A673 (cell line): Measurements from ENCODE around the gene PILRB. TPM values are rescaled to one million over a fixed set of nuclear protein-coding genes. Genes with fewer than 3 reads are reported as not detected.
"Not testable (repeated sequence)": the region's sequence is repeated elsewhere in the genome, so short reads cannot be mapped to it uniquely, and the experiment has no call there.

Source experiments
- BruUV-seq: library from RNA; stranded (reverse); fragments of 400-500 nt; replicated peaks from 2 replicates; lab custom pipeline; 2021; lab: Mats Ljungman, UMichigan
- CTCF ChIA-PET: fragments of 300-600 bp; sonication (Branson Sonifier 250); formaldehyde crosslinking; loops from one replicate; lab custom pipeline; 2022; ENCODE audit warnings: antibody characterized with exemption; lab: Charles Lee
- POLR2A ChIA-PET: fragments of 300-600 bp; sonication (Branson Sonifier 250); formaldehyde crosslinking; loops from one replicate; lab custom pipeline; 2022; ENCODE audit warnings: antibody characterized with exemption; ENCODE audit not compliant: low non-redundant PET; lab: Charles Lee
- DNase-seq: peaks from one replicate; pipeline ENCODE4 v3.0.0-alpha.2; 2015; ENCODE audit warnings: low spot score
- H3K27ac ChIP-seq: fragments of 200-600 bp; sonication (generic); 2 replicates; pipeline ENCODE4 v1.5.1; 2016; ENCODE audit warnings: mixed run types, low read depth, mild to moderate bottlenecking, mixed read lengths, antibody characterized with exemption, low read length; ENCODE audit not compliant: poor library complexity, severe bottlenecking
- H3K27me3 ChIP-seq: fragments of 200-600 bp; sonication (generic); replicated peaks from 2 replicates; pipeline ENCODE4 v1.6.1; 2017; ENCODE audit warnings: mixed run types, low read depth, mild to moderate bottlenecking, mixed read lengths, antibody characterized with exemption, low read length; ENCODE audit not compliant: insufficient read depth, poor library complexity
- H3K36me3 ChIP-seq: fragments of 200-600 bp; sonication (generic); 2 replicates; pipeline ENCODE4 v1.6.1; 2016; ENCODE audit warnings: mixed run types, mild to moderate bottlenecking, mixed read lengths, antibody characterized with exemption, low read length; ENCODE audit not compliant: insufficient read depth, poor library complexity, severe bottlenecking
- H3K4me1 ChIP-seq: fragments of 200-600 bp; sonication (generic); 2 replicates; pipeline ENCODE4 v1.6.1; 2017; ENCODE audit warnings: mixed run types, mild to moderate bottlenecking, mixed read lengths, antibody characterized with exemption, low read length; ENCODE audit not compliant: insufficient read depth, poor library complexity, severe bottlenecking
- H3K4me3 ChIP-seq: fragments of 200-600 bp; sonication (generic); 2 replicates; pipeline ENCODE4 v1.5.1; 2016; ENCODE audit warnings: low read depth, mixed run types, mild to moderate bottlenecking, mixed read lengths, low read length; ENCODE audit not compliant: poor library complexity, severe bottlenecking
- H3K9me3 ChIP-seq: fragments of 200-600 bp; sonication (generic); 2 replicates; pipeline ENCODE4 v1.6.1; 2016; ENCODE audit warnings: mixed run types, low read depth, mild to moderate bottlenecking, mixed read lengths, antibody characterized with exemption, low read length; ENCODE audit not compliant: poor library complexity, severe bottlenecking
- EZH2 ChIP-seq: fragments of 200-600 bp; sonication (generic); IDR thresholded peaks from 2 replicates; pipeline ENCODE4 v1.6.1; 2017; ENCODE audit warnings: borderline replicate concordance, low read depth, mild to moderate bottlenecking, mixed read lengths, antibody characterized with exemption, low read length; ENCODE audit not compliant: poor library complexity, severe bottlenecking
- intact Hi-C: fragments of 100-400 bp; cut with micrococcal nuclease; formaldehyde crosslinking; loops from one replicate; pipeline ENCODE4 v1.10.0; 2022; ENCODE audit not compliant: unreplicated experiment
- total RNA-seq: library from RNA; stranded (reverse); gene quantifications from 2 replicates; pipeline ENCODE4 v1.2.3, GENCODE V29; 2021
- TF ChIP-seq, protein P1 (sequence below): fragments of 300-800, 200-600 bp; sonication (generic); conservative IDR thresholded peaks from 2 replicates; pipeline ENCODE4 v1.5.1; 2017; ENCODE audit warnings: low read depth, mild to moderate bottlenecking, antibody characterized with exemption, low read length, moderate library complexity, mixed read lengths

PILRB gene
- total RNA-seq, 1 experiment from 2014 or later: 26.5 TPM

GRCh38 chr7:100363098-100363497 is 5.2 kb downstream of the PILRB start:
- TF ChIP-seq, protein P1, sequence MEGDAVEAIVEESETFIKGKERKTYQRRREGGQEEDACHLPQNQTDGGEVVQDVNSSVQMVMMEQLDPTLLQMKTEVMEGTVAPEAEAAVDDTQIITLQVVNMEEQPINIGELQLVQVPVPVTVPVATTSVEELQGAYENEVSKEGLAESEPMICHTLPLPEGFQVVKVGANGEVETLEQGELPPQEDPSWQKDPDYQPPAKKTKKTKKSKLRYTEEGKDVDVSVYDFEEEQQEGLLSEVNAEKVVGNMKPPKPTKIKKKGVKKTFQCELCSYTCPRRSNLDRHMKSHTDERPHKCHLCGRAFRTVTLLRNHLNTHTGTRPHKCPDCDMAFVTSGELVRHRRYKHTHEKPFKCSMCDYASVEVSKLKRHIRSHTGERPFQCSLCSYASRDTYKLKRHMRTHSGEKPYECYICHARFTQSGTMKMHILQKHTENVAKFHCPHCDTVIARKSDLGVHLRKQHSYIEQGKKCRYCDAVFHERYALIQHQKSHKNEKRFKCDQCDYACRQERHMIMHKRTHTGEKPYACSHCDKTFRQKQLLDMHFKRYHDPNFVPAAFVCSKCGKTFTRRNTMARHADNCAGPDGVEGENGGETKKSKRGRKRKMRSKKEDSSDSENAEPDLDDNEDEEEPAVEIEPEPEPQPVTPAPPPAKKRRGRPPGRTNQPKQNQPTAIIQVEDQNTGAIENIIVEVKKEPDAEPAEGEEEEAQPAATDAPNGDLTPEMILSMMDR: no peak
- no peak for TF ChIP-seq EZH2
- BruUV-seq: no TSS peak
- ChIA-PET CTCF (no interaction called here), POLR2A (no interaction called here)
- H3K36me3 ChIP-seq: peaks cover 45% of the 10 kb centered on the region
- no peaks in the 10 kb centered on the region for H3K27me3 ChIP-seq
- no peak for DNase-seq
- intact Hi-C loops: no loop called here
- no peak overlapping the region for H3K4me3 ChIP-seq
- H3K27ac ChIP-seq: no peak overlapping the region
- no peaks in the 10 kb centered on the region for H3K4me1 ChIP-seq
- H3K9me3 ChIP-seq: no peaks in the 10 kb centered on the region

- H3K36me3 ChIP-seq: peaks cover 42% of the 10 kb centered on the region
- H3K4me1 ChIP-seq, BruUV-seq, H3K27me3 ChIP-seq, H3K27ac ChIP-seq, DNase-seq, POLR2A ChIA-PET, CTCF ChIA-PET, H3K9me3 ChIP-seq, H3K4me3 ChIP-seq, intact Hi-C loops: not testable (repeated sequence)
Measured at GRCh38 chr7:100363797-100364196, 5.9 kb downstream of the PILRB start.

GRCh38 chr7:100364480-100364879 is 6.6 kb downstream of the PILRB start:
- POLR2A ChIA-PET: no interaction called here
- intact Hi-C loops: no loop called here
- Histone ChIP-seq H3K4me1 (no peaks in the 10 kb centered on the region), H3K36me3 (peaks cover 35% of the 10 kb centered on the region), H3K4me3 (no peak overlapping the region), H3K27ac (no peak overlapping the region), H3K27me3 (no peaks in the 10 kb centered on the region), H3K9me3 (no peaks in the 10 kb centered on the region)
- CTCF ChIA-PET: no interaction called here
- DNase-seq: no peak
- TF ChIP-seq, protein P1: no peak
- TF ChIP-seq EZH2: no peak
- no TSS peak for BruUV-seq

DNA sequence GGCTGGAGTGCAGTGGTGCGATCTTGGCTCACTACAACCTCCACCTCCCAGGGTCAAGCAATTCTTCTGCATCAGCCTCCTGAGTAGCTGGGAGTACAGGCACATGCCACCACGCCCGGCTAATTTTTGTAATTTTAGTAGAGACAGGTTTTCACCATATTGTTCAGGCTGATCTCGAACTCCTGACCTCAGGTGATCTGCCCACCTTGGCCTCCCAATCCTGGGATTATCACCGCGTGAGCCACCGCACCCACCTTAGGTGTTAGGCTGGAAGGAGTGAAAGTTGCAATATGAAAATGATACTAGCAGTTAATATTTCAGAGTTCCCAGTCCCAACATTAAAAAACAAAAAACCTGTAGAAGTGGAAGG is 8.1 kb downstream of the PILRB start:
- CTCF ChIA-PET, POLR2A ChIA-PET, H3K27me3 ChIP-seq, H3K9me3 ChIP-seq, H3K4me3 ChIP-seq, intact Hi-C loops, DNase-seq, H3K4me1 ChIP-seq, H3K27ac ChIP-seq, BruUV-seq: not testable (repeated sequence)
- peaks cover 25% of the 10 kb centered on the region for H3K36me3 ChIP-seq
